ENCODE data around the gene CFAP97D2.

The CFAP97D2 gene

DNA sequence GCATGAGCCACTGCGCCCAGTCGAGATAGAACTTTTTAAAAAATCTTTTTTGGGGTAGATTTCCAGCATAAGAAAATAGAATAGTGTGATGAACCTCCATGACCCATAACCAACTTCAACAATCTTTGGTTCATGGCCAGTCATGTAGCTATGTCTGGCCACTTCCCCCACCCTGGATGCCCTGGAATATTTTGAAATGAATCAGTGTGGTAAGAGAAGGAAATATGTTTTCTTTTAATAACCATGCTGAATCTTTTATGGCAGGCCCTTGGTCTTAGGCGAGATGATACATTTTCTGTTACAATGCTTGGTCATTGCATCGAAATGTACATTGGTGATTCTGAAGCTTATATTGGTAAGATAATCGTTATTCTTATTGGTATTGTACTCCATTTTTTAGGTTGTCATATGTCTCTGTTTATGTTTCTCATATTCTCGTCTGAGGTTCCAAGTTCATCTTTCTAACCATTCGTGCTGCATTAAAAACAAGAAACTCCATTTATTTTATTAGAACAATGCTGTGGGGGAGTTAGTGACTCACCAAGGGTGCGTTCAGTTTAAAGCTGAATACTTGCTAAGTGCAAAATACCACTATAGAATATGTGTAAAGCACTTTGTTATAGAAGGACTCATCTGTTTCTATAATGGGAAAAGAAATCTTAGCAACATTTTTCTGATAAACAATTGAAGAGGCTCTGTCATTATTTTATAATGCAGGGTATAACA, 86.0 kb downstream of the CFAP97D2 start:
- H3K4me3 ChIP-seq (ENCODE audit: low read depth, low read length): no peak overlapping the region
- TF ChIP-seq, protein P1, sequence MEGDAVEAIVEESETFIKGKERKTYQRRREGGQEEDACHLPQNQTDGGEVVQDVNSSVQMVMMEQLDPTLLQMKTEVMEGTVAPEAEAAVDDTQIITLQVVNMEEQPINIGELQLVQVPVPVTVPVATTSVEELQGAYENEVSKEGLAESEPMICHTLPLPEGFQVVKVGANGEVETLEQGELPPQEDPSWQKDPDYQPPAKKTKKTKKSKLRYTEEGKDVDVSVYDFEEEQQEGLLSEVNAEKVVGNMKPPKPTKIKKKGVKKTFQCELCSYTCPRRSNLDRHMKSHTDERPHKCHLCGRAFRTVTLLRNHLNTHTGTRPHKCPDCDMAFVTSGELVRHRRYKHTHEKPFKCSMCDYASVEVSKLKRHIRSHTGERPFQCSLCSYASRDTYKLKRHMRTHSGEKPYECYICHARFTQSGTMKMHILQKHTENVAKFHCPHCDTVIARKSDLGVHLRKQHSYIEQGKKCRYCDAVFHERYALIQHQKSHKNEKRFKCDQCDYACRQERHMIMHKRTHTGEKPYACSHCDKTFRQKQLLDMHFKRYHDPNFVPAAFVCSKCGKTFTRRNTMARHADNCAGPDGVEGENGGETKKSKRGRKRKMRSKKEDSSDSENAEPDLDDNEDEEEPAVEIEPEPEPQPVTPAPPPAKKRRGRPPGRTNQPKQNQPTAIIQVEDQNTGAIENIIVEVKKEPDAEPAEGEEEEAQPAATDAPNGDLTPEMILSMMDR (IDR thresholded peaks at IDR 0.05; ENCODE audit: borderline replicate concordance, insufficient read depth, low read depth, low read length): no peak

DNA sequence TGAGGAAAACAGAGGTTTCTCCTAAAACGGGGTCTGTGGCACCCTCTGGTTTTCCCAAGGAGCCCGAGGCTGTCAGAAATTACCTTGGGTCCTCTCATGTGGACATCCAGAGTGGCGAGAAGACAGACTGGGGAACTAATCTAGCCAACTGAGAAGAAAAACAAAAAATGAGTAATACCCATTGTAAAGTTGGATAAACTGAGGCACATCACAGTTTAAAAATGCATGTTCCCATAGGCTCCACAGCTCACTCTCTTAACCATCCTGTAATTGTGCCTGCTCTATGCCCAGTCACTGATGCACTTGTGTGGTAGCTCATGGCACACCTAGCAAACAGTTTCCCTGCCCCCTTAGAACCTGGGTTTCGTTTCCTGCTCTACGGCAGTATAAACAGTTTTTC, 87.2 kb downstream of the CFAP97D2 start:
- no peak overlapping the region for H3K4me3 ChIP-seq (ENCODE audit: low read depth, low read length)
- TF ChIP-seq, protein P1 (IDR thresholded peaks at IDR 0.05; ENCODE audit: borderline replicate concordance, insufficient read depth, low read depth, low read length): no peak

GRCh38 chr13:114268344-114269280, 89.6 kb downstream of the CFAP97D2 start:
- TF ChIP-seq, protein P1 (IDR thresholded peaks at IDR 0.05; ENCODE audit: borderline replicate concordance, insufficient read depth, low read depth, low read length): no peak
- H3K4me3 ChIP-seq (ENCODE audit: low read depth, low read length): no peak overlapping the region

DNA sequence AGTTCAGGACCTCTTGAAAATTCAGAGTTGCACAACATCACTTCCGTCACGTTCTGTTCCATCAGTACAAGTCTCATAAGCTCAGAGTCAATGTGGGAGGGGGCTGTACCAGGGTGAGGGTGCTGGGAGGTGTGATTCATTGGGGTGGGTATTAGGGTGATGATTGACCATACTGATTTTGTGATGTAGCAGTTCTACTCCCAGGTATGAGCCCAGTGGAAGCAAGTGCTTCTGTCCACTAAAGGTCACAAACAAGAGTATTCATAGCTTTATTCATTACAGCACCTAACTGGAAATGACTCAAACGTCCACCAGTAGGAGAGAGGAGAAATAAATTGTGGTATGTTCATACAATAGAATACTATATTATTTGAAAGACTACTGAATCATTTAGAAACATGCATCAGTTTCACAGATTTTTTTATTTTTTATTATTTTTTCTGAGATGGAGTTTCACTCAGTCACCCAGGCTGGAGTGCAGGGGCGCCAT, 90.3 kb downstream of the CFAP97D2 start:
- TF ChIP-seq, protein P1 (IDR thresholded peaks at IDR 0.05; ENCODE audit: borderline replicate concordance, insufficient read depth, low read depth, low read length): no peak
- no peak overlapping the region for H3K4me3 ChIP-seq (ENCODE audit: low read depth, low read length)
